ENCODE measurements around the gene DDX47.
"Not testable (repeated sequence)": the region's sequence is repeated elsewhere in the genome, so short reads cannot be mapped to it uniquely, and the experiment has no call there.

Gene DDX47

DNA sequence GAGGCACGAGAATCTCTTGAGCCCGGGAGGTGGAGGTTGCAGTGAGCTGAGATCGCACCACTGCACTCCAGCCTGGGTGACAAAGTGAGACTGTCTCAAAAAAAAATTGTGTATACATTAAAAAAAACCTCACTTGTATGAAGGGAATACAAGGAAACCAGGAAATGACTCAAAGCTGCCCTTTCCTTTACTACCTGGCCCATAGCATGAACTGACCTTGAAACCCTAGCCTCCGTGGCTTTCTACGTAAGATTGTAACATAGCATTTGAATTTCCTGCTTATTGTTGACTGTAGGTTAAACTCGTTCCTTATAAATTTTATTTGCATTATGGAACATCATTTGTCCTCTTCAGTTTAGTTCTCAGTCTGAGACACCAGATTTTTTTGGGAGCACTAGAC is 9.1 kb upstream of the DDX47 start:
- TF ChIP-seq, protein P1, sequence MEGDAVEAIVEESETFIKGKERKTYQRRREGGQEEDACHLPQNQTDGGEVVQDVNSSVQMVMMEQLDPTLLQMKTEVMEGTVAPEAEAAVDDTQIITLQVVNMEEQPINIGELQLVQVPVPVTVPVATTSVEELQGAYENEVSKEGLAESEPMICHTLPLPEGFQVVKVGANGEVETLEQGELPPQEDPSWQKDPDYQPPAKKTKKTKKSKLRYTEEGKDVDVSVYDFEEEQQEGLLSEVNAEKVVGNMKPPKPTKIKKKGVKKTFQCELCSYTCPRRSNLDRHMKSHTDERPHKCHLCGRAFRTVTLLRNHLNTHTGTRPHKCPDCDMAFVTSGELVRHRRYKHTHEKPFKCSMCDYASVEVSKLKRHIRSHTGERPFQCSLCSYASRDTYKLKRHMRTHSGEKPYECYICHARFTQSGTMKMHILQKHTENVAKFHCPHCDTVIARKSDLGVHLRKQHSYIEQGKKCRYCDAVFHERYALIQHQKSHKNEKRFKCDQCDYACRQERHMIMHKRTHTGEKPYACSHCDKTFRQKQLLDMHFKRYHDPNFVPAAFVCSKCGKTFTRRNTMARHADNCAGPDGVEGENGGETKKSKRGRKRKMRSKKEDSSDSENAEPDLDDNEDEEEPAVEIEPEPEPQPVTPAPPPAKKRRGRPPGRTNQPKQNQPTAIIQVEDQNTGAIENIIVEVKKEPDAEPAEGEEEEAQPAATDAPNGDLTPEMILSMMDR (IDR thresholded peaks at IDR 0.05; ENCODE audit: borderline replicate concordance, insufficient read depth, low read depth, low read length), result no peak
- no peak overlapping the region for H3K4me3 ChIP-seq (ENCODE audit: low read depth, low read length)

DNA sequence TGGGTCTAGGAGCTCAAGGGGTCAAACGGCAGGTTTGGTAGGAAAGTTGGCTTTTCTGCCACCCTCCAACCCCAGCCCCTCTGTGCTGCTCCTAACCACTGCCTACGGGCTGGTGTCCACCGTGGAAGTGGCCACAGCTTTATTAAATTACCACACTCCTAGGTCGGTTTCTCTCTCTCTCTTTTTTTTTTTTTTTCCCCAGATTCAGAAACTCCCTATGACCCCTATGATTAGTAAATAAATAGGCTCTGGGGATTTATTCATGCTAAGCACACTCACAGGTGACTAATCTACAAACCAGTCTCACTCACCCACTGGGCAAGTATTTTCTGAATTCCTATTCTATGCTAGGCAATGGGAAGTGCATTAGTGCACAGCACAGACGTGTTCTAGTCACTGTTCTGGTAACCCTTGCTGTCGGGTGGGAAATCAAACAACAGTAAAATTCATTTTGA is 8.7 kb upstream of the DDX47 start:
- TF ChIP-seq, protein P1 (IDR thresholded peaks at IDR 0.05; ENCODE audit: borderline replicate concordance, insufficient read depth, low read depth, low read length), result no peak
- H3K4me3 ChIP-seq (ENCODE audit: low read depth, low read length), result no peak overlapping the region

DNA sequence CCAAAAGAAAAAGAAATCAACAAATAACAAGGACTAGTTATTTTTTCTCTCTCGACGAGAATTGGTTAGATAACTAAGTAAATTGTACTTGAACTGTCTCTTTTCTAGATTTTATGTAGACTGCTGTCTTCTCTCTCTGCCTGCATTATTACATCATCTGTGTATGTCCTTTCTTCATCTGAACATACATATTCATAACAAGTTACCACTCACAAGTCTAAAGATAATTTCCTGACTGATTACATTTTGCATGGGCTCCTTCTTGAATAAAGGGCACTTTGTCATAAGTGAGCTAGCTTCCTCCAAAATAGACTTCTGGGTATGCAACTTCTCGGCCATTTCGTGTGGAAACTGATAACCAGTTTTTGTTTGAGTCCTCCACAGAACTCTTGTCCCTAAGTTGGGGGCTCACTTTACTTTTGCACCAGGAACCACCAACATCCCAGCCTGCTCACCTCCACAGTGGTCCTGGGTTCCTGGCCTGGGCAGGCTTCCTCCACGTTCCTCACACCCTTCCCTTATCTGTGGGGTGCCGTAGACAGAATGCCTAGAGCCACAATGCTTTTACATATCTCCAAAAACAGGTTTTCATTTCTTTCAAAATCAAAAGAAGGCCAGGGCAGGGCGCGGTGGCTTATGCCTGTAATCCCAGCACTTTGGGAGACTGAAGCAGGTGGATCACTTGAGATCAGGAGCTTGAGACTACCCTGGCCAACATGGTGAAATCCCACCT is 6.2 kb upstream of the DDX47 start:
- TF ChIP-seq, protein P1 (IDR thresholded peaks at IDR 0.05; ENCODE audit: borderline replicate concordance, insufficient read depth, low read depth, low read length), result no peak

DNA sequence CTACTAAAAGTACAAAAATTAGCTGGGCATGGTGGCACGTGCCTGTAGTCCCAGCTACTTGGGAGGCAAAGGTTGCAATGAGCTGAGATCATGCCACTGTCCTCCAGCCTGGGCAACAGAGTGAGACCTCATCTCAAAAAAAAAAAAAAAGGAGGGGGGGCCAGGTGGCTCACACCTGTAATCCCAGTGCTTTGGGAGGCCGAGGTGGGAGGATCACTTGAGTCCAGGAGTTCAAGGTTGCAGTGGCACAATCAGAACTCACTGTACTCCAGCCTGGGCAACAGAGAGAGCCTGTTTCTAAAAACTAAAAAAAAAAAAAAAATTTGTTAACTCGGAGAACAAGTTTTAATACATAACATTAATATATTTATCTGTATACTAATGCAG is 5.6 kb upstream of the DDX47 start:
- not testable (repeated sequence) for H3K4me3 ChIP-seq (ENCODE audit: low read depth, low read length)

More for the DNA sequence above, 6.2 kb upstream of the DDX47 start:
- no peak overlapping the region for H3K4me3 ChIP-seq (ENCODE audit: low read depth, low read length)

DNA sequence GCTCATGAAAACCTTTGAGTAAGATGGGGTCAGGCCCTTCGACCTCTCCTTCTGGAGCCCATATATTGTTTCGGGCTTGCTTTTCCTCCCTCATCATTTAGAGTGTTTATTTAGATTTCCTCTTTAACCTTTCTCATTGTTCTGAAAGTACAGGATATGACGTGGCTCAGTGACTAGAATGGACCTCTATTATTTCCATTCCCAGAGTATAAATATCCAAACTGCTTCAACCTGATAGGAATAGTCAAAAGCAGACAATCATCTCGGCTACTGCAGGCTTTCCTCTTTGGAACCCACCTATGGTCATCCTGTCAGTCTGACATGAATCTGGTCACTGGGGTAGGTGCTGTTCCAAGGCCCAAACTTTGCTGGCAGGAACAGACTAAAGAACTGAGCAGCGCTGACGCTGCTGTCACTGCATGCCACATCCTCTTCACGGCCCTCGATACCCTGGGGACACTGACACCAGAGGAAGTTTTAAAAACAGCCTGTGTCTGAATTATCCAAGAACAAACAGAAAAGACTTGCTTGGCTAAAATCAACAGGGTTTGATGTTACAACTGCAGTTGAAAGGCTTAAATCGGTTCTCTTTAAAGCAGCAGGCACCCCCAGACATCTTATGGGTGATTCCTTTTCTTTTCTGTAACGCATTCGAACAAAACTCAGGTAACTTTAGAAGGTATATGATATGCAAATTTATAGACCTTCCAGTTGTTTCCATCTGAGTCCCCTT is 5.0 kb upstream of the DDX47 start:
- no peak overlapping the region for H3K4me3 ChIP-seq (ENCODE audit: low read depth, low read length)
- TF ChIP-seq, protein P1 (IDR thresholded peaks at IDR 0.05; ENCODE audit: borderline replicate concordance, insufficient read depth, low read depth, low read length), result no peak

DNA sequence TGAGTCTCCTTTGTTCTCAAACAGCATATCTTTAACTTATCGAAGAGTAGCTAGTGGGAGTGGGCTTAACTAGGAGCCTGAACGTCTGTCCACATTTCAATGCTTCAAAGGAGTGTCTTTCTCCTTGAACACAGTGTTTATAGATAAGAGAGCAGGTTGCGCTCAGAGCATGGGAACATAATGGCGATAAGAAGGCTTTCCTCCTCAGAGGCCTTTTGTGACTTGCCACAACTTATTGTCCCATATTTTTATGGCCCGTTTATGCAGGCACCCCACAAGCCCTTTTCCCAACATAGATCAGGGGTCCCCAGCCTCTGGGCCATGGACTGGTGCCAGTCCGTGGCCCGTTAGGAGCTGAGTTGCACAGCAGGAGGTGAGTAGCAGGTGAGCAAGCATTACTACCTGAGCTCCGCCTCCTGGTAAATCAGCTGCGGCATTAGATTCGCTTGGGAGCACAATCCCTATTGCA is 2.6 kb upstream of the DDX47 start:
- no peak overlapping the region for H3K4me3 ChIP-seq (ENCODE audit: low read depth, low read length)
- TF ChIP-seq, protein P1 (IDR thresholded peaks at IDR 0.05; ENCODE audit: borderline replicate concordance, insufficient read depth, low read depth, low read length), result no peak

DNA sequence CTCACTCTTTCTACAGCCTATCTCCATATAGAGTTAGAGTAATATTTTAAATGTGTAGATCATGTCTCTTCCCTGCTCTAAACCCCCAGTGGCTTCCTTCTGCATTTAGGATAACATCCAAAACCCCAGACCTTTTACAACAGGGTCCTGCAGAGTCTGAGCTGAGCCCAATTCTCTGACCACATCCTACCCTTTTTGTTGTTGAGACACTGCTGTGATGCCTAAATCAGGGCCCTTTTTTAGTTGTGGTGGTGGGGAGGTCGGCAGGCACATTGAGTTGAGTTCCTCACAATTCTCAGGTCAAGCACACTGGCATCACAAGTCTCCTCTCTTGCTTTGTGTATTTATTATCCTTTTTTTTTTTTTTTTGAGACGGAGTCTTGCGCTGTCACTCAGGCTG is 1.8 kb upstream of the DDX47 start:
- TF ChIP-seq, protein P1 (IDR thresholded peaks at IDR 0.05; ENCODE audit: borderline replicate concordance, insufficient read depth, low read depth, low read length), result no peak

More for the DNA sequence above, 1.8 kb upstream of the DDX47 start:
- no peak overlapping the region for H3K4me3 ChIP-seq (ENCODE audit: low read depth, low read length)
